Measurements from ENCODE around the gene NIT1. TPM values are rescaled to one million over a fixed set of nuclear protein-coding genes. Genes with fewer than 3 reads are reported as not detected.
A peak's percentile ranks its signal among the peaks of the same experiment; 100 is the strongest.

NIT1 gene
- total RNA-seq, 2 experiments from 2014 or later, result 36.4 to 40.9 TPM

DNA sequence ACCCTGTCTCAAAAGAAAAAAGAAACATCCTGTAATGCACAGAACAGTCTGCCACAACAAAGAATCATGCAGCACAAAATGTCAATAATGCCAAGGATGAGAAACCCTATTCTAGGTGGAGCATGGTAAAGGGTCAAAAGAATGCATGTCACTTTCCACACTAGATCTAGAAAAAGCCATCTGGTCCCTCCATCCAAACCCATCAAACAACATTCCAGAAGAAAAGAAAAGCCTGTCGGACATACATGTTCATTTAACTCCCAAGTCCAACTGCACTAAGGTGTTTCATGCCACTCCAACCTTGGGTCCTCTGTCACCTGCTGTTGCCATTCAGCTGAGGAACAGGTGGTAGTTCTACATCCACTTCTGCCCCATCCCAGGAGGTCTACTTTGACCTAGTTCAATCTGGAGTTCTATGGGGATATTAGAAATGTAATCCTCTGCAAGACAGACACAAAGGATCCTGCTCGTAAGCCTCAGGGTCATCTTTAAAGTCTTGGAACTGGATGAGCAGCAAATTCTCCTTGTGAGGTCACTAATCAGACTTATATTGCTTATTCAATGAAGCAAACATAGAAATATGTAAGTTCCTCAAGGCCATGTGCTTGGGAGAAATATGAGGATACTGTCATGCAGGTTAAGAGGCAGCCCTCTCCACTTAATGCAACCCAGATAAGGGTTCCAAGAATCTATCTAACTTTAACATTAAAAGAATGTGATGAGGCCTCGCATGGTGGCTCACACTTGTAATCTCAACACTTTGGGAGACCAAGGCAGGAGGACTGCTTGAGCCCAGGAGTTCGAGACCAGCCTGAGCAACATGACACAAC lies 10.9 kb downstream of the NIT1 start:
- Mint-ChIP-seq H3K9me3 (ENCODE audit: low read depth) (no peaks in the 10 kb centered on the region), H3K36me3 (peaks cover 43% of the 10 kb centered on the region), H3K4me1 (peaks cover 44% of the 10 kb centered on the region), H3K27me3 (no peaks in the 10 kb centered on the region), H3K27ac (no peak overlapping the region), H3K4me3 (no peak overlapping the region)
- CTCF ChIA-PET, result no interaction called here
- DNase-seq (no peak), ATAC-seq (no peak)

DNA sequence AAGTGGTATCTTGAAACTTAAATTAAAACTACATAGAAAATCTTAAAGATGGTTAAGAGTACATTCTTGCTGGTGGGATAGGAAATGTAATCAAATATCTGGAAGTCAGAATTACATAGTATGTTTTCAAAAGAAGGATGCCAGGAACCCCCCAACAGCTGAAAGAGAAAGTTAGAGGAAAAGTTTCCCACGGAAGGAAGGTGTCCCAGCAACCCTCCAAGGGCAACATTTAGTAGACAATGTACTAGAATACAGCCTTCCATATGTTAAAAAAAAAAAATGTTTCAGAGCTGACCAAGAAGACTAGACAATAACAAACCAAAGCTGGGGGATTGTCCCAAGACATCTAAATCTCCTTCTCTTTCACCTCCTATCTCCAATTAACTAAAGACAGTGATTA lies 12.4 kb downstream of the NIT1 start:
- CTCF ChIA-PET, result no interaction called here
- Mint-ChIP-seq H3K9me3 (ENCODE audit: low read depth) (no peaks in the 10 kb centered on the region), H3K4me1 (peaks cover 48% of the 10 kb centered on the region), H3K4me3 (peak overlapping the region; percentile 9), H3K27ac (peak overlapping the region; percentile 29), H3K36me3 (peaks cover 39% of the 10 kb centered on the region), H3K27me3 (no peaks in the 10 kb centered on the region)
- DNase-seq, result no peak
- ATAC-seq, result no peak

DNA sequence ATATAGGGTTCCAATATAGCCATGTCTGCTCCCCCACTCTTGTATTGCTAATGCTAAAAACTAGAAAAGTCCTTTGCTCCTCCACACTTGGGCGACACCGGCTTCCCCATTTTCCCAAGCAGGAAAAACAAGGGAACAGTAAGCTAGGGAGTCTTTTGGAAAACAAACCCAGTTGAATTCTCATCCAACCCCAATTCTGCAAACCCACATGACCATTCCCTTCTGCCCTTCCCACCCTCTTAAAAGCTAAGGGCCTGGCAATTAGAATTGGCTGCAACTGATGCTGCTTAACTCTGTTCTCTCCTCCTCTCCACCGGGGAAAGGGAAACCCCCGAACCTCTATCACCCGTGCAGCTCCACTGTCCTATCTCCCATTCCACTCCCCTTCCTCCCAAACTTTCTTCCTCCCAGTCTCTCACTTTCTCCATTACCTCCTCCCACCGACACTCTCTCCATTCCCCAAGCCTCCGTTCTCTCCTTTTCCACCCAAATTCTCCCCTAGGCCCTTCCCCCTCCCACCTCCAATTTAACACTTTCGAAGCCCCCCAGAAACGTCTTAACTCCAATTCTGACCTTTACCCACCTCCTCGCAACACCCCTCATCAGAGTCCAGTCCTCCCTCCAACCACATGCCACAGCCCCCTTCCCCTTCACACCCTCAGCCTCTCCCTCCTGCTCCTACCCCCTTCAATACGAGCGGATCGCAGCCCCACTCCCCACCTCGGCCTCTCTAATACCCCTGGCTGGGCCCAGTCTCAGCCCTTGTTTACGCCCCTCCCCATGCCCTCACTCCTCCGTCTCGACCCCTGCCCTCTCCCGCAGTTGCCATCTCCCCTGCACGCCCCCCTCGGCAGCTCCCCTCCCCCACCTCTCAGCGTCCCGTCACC lies 13.9 kb downstream of the NIT1 start:
- no peak for ATAC-seq

DNA sequence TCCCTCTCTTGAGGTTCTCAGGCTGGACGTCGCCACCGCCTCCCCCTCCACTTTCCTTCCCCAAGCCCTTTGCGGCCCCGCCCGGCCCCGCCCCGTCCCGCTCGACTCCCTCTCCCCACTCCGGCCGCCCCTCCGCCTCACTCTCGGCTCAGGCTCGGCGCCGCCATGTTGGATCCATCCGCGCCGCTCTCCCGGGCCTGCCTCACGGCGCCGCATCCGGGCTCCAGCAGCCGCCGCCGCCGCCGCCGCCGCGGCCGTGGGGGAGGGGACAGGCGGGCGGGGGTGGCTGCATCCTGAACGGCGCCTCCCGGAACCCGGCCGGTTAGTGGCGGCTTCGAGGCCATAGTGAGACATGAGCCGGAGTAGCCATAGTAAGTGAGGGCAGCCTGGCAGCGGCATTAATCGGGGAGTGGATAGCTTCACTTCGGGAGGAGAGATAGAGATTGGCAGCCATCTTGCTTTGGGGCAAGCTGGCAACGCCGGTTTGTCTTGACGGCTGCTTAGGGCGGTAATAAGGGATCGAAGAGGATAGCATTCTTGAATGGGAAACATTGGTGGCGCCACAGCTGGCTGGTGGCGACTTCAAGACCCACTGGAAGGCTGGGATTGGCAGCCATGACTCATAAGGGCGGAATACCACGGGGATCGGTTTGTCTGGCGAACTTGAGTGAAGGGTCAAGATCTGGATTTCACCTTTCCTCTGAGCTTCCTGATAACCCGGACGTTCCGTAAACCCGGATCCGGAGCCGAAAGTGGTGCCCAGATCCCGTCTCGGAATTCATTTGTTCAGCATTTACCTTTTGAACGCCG lies 14.7 kb downstream of the NIT1 start, which contains the start of gene DEDD:
TSS of gene DEDD (minus strand) at position 258 of the 810 bp plus-strand sequence. CDS start 8,205 bp downstream, outside the sequence.
- DNase-seq, result peak; percentile 95
- H3K36me3 Mint-ChIP-seq, result peaks cover 26% of the 10 kb centered on the region
- ATAC-seq, result peak; percentile 95
- CTCF ChIA-PET, result interaction anchor here (0.7 to 2.7 kb wide), 17 partner anchors 8 to 451 kb away, joined by 3 to 21 read pairs (median 4); partner anchors contain the start of genes KLHDC9, NIT1, PFDN2 and PPOX
- H3K27ac Mint-ChIP-seq, result no peak within 1 kb of the TSS
- no peaks in the 10 kb centered on the region for H3K27me3 Mint-ChIP-seq
- H3K4me3 Mint-ChIP-seq, result no peak within 1 kb of the TSS
- no peaks in the 10 kb centered on the region for H3K9me3 Mint-ChIP-seq (ENCODE audit: low read depth)
- H3K4me1 Mint-ChIP-seq, result peaks cover 35% of the 10 kb centered on the region

More for the DNA sequence above, 13.9 kb downstream of the NIT1 start:
- H3K27me3 Mint-ChIP-seq, result no peaks in the 10 kb centered on the region
- CTCF ChIA-PET, result interaction anchor here (0.8 to 2.7 kb wide), 14 partner anchors 9 to 450 kb away, joined by 3 to 21 read pairs (median 4); partner anchors contain the start of genes KLHDC9, NIT1, PFDN2 and PPOX
- peaks cover 41% of the 10 kb centered on the region for H3K4me1 Mint-ChIP-seq
- H3K9me3 Mint-ChIP-seq (ENCODE audit: low read depth), result no peaks in the 10 kb centered on the region
- no peak overlapping the region for H3K4me3 Mint-ChIP-seq
- no peak overlapping the region for H3K27ac Mint-ChIP-seq
- peaks cover 30% of the 10 kb centered on the region for H3K36me3 Mint-ChIP-seq
- no peak for DNase-seq

DNA sequence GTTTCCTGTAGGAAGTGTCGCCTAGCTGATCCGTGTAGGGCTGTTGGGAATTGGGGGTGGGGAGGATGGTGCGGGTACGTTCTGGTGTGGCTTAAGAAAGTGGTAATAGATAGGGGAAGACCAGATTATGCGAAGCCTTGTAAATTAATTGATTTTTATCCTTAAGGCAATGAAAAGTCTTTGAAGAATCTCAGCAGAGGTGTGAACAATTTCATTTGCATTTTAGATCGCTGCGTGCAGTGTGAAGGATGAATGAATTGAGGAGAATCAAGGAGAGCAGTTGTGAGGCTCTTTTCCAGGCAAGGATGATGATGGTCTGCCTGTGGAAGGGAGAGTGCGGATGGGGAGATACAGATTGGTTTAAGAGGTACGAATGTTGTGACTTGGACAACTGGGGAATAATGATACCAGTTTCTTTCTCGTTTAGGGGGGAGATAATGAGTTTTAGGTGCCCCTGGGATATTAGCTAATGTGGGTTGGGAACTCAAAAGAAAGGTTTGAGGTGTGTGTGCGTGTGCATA lies 15.4 kb downstream of the NIT1 start:
- CTCF ChIA-PET, result interaction anchor here (0.7 to 2.7 kb wide), 16 partner anchors 8 to 452 kb away, joined by 3 to 21 read pairs (median 4); partner anchors contain the start of genes KLHDC9, NIT1, PFDN2 and PPOX
- H3K27me3 Mint-ChIP-seq, result no peaks in the 10 kb centered on the region
- peak; percentile 7 for ATAC-seq
- no peak overlapping the region for H3K27ac Mint-ChIP-seq
- no peak for DNase-seq
- H3K36me3 Mint-ChIP-seq, result peaks cover 19% of the 10 kb centered on the region
- no peaks in the 10 kb centered on the region for H3K9me3 Mint-ChIP-seq (ENCODE audit: low read depth)
- peaks cover 30% of the 10 kb centered on the region for H3K4me1 Mint-ChIP-seq
- H3K4me3 Mint-ChIP-seq, result no peak overlapping the region

DNA sequence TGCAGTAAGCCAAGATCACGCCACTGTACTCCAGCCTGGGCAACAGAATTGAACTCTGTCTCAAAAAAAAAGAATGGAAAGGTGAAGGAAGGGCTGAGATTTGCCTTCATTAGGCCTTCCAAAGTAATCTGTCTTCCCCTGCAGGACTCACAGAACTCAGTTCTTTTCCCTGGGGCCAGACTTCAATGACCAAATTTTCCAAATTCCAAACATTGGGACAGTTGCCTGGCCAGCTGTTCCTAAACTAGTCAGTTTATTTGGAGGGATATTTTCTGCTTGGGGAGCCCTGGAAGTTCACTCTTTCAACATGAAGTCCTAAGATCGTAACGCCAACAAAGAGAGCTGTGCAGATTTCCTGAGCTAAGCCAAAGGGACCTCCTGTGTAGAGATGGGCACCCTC lies 20.0 kb downstream of the NIT1 start:
- Mint-ChIP-seq H3K4me1 (peaks cover 5% of the 10 kb centered on the region), H3K36me3 (peaks cover 6% of the 10 kb centered on the region), H3K4me3 (no peak overlapping the region), H3K27me3 (no peaks in the 10 kb centered on the region), H3K27ac (no peak overlapping the region), H3K9me3 (ENCODE audit: low read depth) (no peaks in the 10 kb centered on the region)
- CTCF ChIA-PET, result interaction anchor here (1.3 to 2.0 kb wide), 4 partner anchors 16 to 100 kb away, joined by 4 to 7 read pairs (median 5); no protein-coding TSS in a partner anchor
- DNase-seq, result no peak
- ATAC-seq, result no peak

DNA sequence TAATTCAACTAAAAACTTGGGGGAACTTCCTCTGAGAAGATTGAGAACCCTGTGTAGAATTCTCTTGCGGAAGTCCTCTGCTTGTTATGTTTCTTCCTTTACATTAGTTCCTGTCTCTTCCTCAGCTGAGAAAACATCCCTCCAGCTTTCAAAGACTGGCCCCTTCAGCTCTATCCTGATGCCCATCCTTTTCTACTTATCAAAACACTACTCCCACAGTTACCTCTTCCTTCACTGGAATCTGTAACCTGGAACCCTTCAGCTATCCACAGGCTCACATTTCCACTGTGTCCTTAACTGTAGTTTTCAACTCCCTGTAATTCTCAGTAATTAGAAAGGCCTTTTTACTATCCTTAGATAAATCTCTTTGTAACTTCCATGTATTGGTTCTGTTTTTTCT lies 20.5 kb downstream of the NIT1 start:
- Mint-ChIP-seq H3K27ac (peak overlapping the region; percentile 3), H3K9me3 (ENCODE audit: low read depth) (no peaks in the 10 kb centered on the region), H3K4me1 (peaks cover 5% of the 10 kb centered on the region), H3K36me3 (peaks cover 6% of the 10 kb centered on the region), H3K4me3 (no peak overlapping the region), H3K27me3 (no peaks in the 10 kb centered on the region)
- CTCF ChIA-PET, result interaction anchor here (1.2 to 2.0 kb wide), 4 partner anchors 21 to 143 kb away, joined by 3 to 7 read pairs (median 4); no protein-coding TSS in a partner anchor
- DNase-seq, result no peak
- ATAC-seq, result no peak

DNA sequence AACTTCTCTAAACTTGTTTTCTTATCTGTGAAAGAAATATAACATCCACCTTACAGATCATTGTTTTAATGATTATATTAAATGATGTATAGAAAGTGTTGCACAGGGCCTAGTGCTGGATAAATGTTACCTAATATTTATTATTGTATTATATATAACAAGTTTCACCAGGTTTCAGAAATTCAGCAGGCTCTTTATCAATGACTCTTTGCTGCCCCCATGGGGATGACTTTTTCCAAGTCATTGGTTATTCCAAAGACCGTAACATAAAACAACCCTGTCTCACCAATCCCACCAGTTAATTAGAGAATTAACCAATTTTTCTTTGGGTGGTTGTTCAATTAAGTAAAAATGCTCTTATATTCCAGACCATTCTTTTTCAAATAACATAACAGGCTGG lies 21.9 kb downstream of the NIT1 start:
- Mint-ChIP-seq H3K27ac (no peak overlapping the region), H3K4me1 (peaks cover 5% of the 10 kb centered on the region), H3K9me3 (ENCODE audit: low read depth) (no peaks in the 10 kb centered on the region), H3K4me3 (no peak overlapping the region), H3K36me3 (peaks cover 6% of the 10 kb centered on the region), H3K27me3 (no peaks in the 10 kb centered on the region)
- DNase-seq (no peak), ATAC-seq (peak; percentile 53)
- CTCF ChIA-PET, result interaction anchor here (1.2 to 2.6 kb wide), 3 partner anchors 68 to 145 kb away, joined by 3 to 8 read pairs (median 5); no protein-coding TSS in a partner anchor

DNA sequence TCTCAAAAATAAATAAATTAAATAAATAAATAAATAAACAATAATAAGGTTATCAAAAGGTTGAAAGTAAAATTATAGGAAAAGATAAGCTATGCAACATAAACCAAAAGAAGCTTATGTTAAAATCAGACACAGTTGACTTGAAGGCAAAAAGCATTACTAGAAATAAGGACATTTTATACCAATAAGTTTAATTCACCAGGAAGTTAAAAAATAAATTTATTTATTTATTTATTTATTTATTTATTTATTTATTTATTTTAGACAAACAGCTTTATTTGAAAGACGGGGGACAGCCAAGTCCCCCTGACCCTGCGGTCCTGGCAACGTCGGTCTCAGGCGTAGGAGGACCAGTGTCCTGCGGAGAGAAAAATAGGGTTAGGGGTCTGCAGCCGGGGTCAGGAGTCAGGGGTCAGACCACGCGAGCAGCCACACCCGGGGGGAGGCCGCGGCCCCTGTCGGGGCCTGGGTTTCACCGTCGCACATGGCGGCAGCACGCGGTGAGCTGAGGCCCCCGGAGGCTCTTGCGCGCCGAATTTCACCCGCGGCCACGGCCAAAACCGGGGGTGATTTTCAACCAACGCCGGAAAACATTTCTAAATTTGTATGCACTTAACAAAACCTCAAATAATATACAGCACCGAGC lies 23.0 kb downstream of the NIT1 start:
- Mint-ChIP-seq H3K36me3 (peaks cover 1% of the 10 kb centered on the region), H3K27me3 (no peaks in the 10 kb centered on the region), H3K4me3 (no peak overlapping the region), H3K9me3 (ENCODE audit: low read depth) (no peaks in the 10 kb centered on the region), H3K27ac (no peak overlapping the region), H3K4me1 (no peaks in the 10 kb centered on the region)
- DNase-seq (no peak), ATAC-seq (no peak)
- CTCF ChIA-PET, result interaction anchor here (0.8 to 2.6 kb wide), 13 partner anchors 8 to 305 kb away, joined by 3 to 8 read pairs (median 3); partner anchors contain the start of genes DEDD, NIT1, PFDN2 and UFC1

DNA sequence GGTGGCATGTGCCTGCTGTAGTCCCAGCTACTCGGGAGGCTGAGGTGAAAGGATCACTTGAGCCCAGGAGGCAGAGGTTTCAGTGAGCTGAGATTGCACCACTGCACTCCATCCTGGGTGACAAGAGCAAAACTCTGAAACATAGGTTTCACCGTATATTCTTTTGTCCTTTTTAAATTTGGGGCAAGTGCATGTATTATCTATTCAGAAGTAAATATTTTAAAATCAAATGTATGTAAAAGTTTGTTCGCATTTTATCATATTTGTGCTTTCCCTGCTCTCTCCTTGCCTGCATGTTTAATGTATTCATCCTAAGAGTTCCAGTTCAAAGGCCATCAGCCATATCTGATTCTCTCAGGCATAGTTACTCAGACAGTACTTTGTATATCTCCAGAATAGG lies 27.9 kb downstream of the NIT1 start:
- ATAC-seq, result no peak
- Mint-ChIP-seq H3K9me3 (ENCODE audit: low read depth) (no peaks in the 10 kb centered on the region), H3K27ac (no peak overlapping the region), H3K27me3 (no peaks in the 10 kb centered on the region), H3K4me3 (no peak overlapping the region), H3K4me1 (no peaks in the 10 kb centered on the region), H3K36me3 (no peaks in the 10 kb centered on the region)
- CTCF ChIA-PET, result interaction anchor here (1.2 to 1.7 kb wide), 2 partner anchors 13 to 148 kb away, joined by 3 to 4 read pairs; no protein-coding TSS in a partner anchor
- DNase-seq, result no peak

DNA sequence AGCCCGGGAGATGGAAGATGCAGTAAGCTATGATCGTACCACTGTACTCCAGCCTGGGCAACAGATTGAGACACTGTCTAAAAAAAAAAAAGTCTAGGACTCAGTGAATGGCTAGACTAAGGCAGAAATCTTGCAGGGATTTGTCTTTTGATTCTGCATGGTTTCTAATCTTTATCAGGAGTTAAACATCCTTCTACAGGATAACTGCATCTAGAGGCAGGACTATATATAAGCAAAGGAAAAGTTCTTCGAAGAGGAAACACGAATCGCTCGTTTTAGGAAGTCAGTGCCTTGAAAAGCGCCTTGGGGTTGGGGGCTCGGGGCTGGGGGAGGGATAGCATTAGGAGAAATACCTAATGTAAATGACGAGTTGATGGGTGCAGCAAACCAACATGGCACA lies 35.3 kb downstream of the NIT1 start:
- CTCF ChIA-PET, result interaction anchor here (0.8 to 5.8 kb wide), 5 partner anchors 13 to 153 kb away, joined by 3 to 41 read pairs (median 5); partner anchors contain the start of genes PPOX and TOMM40L
- Mint-ChIP-seq H3K9me3 (ENCODE audit: low read depth) (no peaks in the 10 kb centered on the region), H3K36me3 (peaks cover 15% of the 10 kb centered on the region), H3K27me3 (no peaks in the 10 kb centered on the region), H3K4me1 (peaks cover 19% of the 10 kb centered on the region), H3K4me3 (peak overlapping the region; percentile 99), H3K27ac (peak overlapping the region; percentile 100)
- no peak for DNase-seq
- ATAC-seq, result no peak
